Stomach (tissue), 9 donors: ENCODE data around the gene PIK3R4. TPM values are rescaled to one million over a fixed set of nuclear protein-coding genes. Genes with fewer than 3 reads are reported as not detected.

ENCODE experiments used
- DNase-seq, 2 donors: peaks; one replicate each; pipeline versions ENCODE4 v3.0.0 to v3.0.0-alpha.2; 2013 to 2019
- H3K27ac ChIP-seq, 5 donors: fragments of 200-600 bp in 4 of 5; sonication (generic) in 4 of 5; one replicate each; pipeline ENCODE4 v1.5.1; 2013 to 2019; ENCODE audit warnings: mild to moderate bottlenecking in 1 of 5, moderate library complexity in 1 of 5
- H3K27me3 ChIP-seq, 3 donors: fragments of 200-600 bp; sonication (generic); one replicate each; pipeline ENCODE4 v1.5.1; 2017 to 2019; ENCODE audit warnings: mixed run types in 1 of 3
- H3K36me3 ChIP-seq, 4 donors: fragments of 200-600 bp; sonication (generic); 1 replicate in 3 of 4; 2 replicates in 1 of 4; pipeline ENCODE4 v1.5.1; 2016 to 2019
- H3K4me1 ChIP-seq, 4 donors: fragments of 200-600 bp; sonication (generic); one replicate each; pipeline ENCODE4 v1.5.1; 2016 to 2019
- H3K4me3 ChIP-seq, 4 donors: fragments of 200-600 bp; sonication (generic) in 3 of 4; one replicate each; pipeline ENCODE4 v1.5.1; 2016 to 2019; ENCODE audit warnings: mild to moderate bottlenecking in 1 of 4
- H3K9me3 ChIP-seq, 4 donors: fragments of 200-600 bp; sonication (generic); one replicate each; pipeline ENCODE4 v1.5.1; 2016 to 2019
- CTCF ChIP-seq, 7 experiments: fragments of 450-650 bp in 4 of 7; fragments of 200-600 bp in 3 of 7; sonication (generic) in 3 of 7; IDR thresholded peaks; one replicate each; pipeline ENCODE4 v1.5.1; 2016 to 2019; ENCODE audit warnings: antibody characterized with exemption in 7 of 7, control low read depth in 2 of 7, mild to moderate bottlenecking in 1 of 7
- EP300 ChIP-seq: sonication (generic); formaldehyde crosslinking; IDR thresholded peaks from one replicate; pipeline ENCODE4 v1.6.1; 2017; ENCODE audit warnings: antibody characterized with exemption
- POLR2A ChIP-seq, 4 donors: fragments of 450-650 bp; IDR thresholded peaks; one replicate each; pipeline ENCODE4 v1.6.1; 2016; ENCODE audit warnings: antibody characterized with exemption in 4 of 4, control low read depth in 2 of 4, mild to moderate bottlenecking in 1 of 4, moderate library complexity in 1 of 4
- POLR2AphosphoS5 ChIP-seq, 3 donors: sonication (generic); formaldehyde crosslinking; IDR thresholded peaks; one replicate each; pipeline ENCODE4 v1.6.1; 2016; ENCODE audit warnings: antibody characterized with exemption in 3 of 3
- WGBS, 5 donors: extraction: QIAGEN DNeasy Blood & Tissue Kit in 3 of 5; methylation state at CpG; one replicate each; pipeline versions ENCODE4 v1.1.5 to v1.1.7; 2013 to 2018; 5-methylcytosine and 5-hydroxymethylcytosine counted together
- intact Hi-C: fragments of 100-400 bp; cut with DNase I; formaldehyde crosslinking; loops from one replicate; pipeline ENCODE4 v1.15.1; 2023; ENCODE audit warnings: low total_unique reads
- polyA plus RNA-seq, 3 donors: library from polyadenylated mRNA; stranded (reverse); fragments of 200-250 nt; gene quantifications; one replicate each; pipeline ENCODE4 v1.2.3, GENCODE V29; 2013
- total RNA-seq, 5 donors: library from RNA; depleted of rRNA; stranded (reverse); fragments of >200 nt; gene quantifications; one replicate each; pipeline versions ENCODE4 v1.1.0 to v1.2.3, GENCODE V29; 2014 to 2016
- donor health status: healthy with polysubstance abuse.
- donor health status: Bipolar disorder and iron deficiency.
- donor health status: healthy.

The PIK3R4 gene
- total and polyA plus RNA-seq, 8 donors: 6.4 to 45.5 (median 19.7) TPM

GRCh38 chr3:130731817-130732216 is 14.8 kb downstream of the PIK3R4 start:
- Histone ChIP-seq H3K9me3 (no peaks in the 10 kb centered on the region), H3K27me3 (no peaks in the 10 kb centered on the region), H3K4me1 (peaks cover 0 to 44% (median 8%) of the 10 kb centered on the region in 4 donors), H3K4me3 (no peak overlapping the region), H3K36me3 (peaks cover 0 to 37% (median 32%) of the 10 kb centered on the region in 4 donors), H3K27ac (no peak overlapping the region)
- TF ChIP-seq CTCF (IDR thresholded peaks at IDR 0.05) (no peak), POLR2AphosphoS5 (IDR thresholded peaks at IDR 0.05) (no peak), POLR2A (IDR thresholded peaks at IDR 0.05) (no peak), EP300 (no peak)
- 96 to 99% (median 97%) methylated on average over 6 of the region's 6 CpGs for WGBS, 5 donors
- no peak for DNase-seq
- intact Hi-C loops: no loop called here

- 17 to 39% (median 31%) methylated on average over 2 of the region's 2 CpGs for WGBS, 5 donors
- no peak for TF ChIP-seq POLR2A (IDR thresholded peaks at IDR 0.05)
- no peak for TF ChIP-seq CTCF (IDR thresholded peaks at IDR 0.05)
- TF ChIP-seq EP300: no peak
- TF ChIP-seq POLR2AphosphoS5 (IDR thresholded peaks at IDR 0.05): no peak
- peak overlapping the region in 3 of 5 donors; percentile 19 to 83 (median 80) for H3K27ac ChIP-seq
These were observed 17.5 kb downstream of the PIK3R4 start for GRCh38 chr3:130729154-130729553.

GRCh38 chr3:130728037-130728436 is 18.6 kb downstream of the PIK3R4 start:
- WGBS, 5 donors: 39 to 63% (median 55%) methylated on average over 2 of the region's 2 CpGs
- Histone ChIP-seq H3K4me3 (no peak overlapping the region), H3K9me3 (no peaks in the 10 kb centered on the region), H3K36me3 (peaks cover 0 to 21% (median 16%) of the 10 kb centered on the region in 4 donors), H3K27me3 (no peaks in the 10 kb centered on the region), H3K27ac (peak overlapping the region in 2 of 5 donors; percentile 80 to 83), H3K4me1 (peaks cover 0 to 35% (median 8%) of the 10 kb centered on the region in 4 donors)
- intact Hi-C loops: no loop called here
- DNase-seq: no peak
- TF ChIP-seq CTCF (IDR thresholded peaks at IDR 0.05): no peak
- TF ChIP-seq POLR2A (IDR thresholded peaks at IDR 0.05): no peak
- TF ChIP-seq POLR2AphosphoS5 (IDR thresholded peaks at IDR 0.05): no peak
- TF ChIP-seq EP300: no peak

More at GRCh38 chr3:130729154-130729553, 17.5 kb downstream of the PIK3R4 start:
- Histone ChIP-seq H3K4me3 (no peak overlapping the region), H3K36me3 (peaks cover 0 to 25% (median 19%) of the 10 kb centered on the region in 4 donors), H3K4me1 (peaks cover 0 to 46% (median 8%) of the 10 kb centered on the region in 4 donors), H3K9me3 (no peaks in the 10 kb centered on the region), H3K27me3 (no peaks in the 10 kb centered on the region)
- intact Hi-C loops: no loop called here
- no peak for DNase-seq

DNA sequence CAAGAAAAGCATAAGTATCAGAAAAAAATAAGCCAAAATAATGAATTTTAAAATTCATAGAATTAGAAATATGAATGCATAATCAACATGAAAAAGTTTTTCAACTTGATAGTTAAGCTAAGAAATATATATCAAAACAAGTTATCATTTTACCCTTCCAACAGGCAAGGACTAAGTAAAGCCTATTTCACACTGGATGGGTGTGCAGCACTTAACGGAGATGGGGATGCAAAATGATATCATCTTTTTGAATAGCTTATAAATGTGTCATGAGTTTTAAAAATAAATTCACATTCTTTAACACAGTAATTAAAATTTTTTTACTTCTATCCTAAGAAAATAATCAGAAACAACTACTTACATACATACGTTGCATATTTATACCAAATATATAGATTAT is 20.9 kb downstream of the PIK3R4 start:
- Histone ChIP-seq H3K4me1 (peaks cover 0 to 29% (median 8%) of the 10 kb centered on the region in 4 donors), H3K27me3 (no peaks in the 10 kb centered on the region), H3K4me3 (no peak overlapping the region), H3K27ac (no peak overlapping the region), H3K9me3 (no peaks in the 10 kb centered on the region), H3K36me3 (peaks cover under 1 to 28% (median 18%) of the 10 kb centered on the region in 4 donors)
- TF ChIP-seq POLR2A (IDR thresholded peaks at IDR 0.05): no peak
- no peak for DNase-seq
- intact Hi-C loops: no loop called here
- 85 to 98% (median 92%) methylated on average over 2 of the region's 2 CpGs for WGBS, 5 donors

DNA sequence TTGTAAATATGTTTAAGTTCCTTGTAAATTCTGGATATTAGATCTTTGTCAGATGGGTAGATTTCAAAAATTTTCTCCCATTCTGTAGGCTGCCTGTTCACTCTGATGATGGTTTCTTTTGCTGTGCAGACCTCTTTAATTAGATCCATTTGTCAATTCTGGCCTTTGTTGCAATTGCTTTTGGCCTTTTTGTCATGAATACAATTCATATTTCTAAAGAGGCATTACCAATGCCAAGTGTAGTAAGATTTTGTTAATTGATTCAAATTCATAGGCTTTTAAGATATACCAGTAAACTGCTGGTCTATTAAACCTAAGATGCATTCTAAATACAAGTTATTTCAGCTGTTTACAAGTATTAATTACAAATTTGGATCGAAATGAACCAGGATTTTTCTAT is 31.0 kb downstream of the PIK3R4 start:
- 94 to 100% (median 96%) methylated on average over 1 of the region's 1 CpG for WGBS, 5 donors
- intact Hi-C loops: no loop called here
- TF ChIP-seq EP300 (no peak), POLR2A (IDR thresholded peaks at IDR 0.05) (no peak), CTCF (IDR thresholded peaks at IDR 0.05) (no peak), POLR2AphosphoS5 (IDR thresholded peaks at IDR 0.05) (no peak)
- Histone ChIP-seq H3K4me1 (no peaks in the 10 kb centered on the region), H3K4me3 (no peak overlapping the region), H3K9me3 (no peaks in the 10 kb centered on the region), H3K27ac (no peak overlapping the region), H3K36me3 (peaks cover 17 to 75% (median 69%) of the 10 kb centered on the region in 4 donors), H3K27me3 (no peaks in the 10 kb centered on the region)
- DNase-seq: no peak
